A673 (cell line): Measurements from ENCODE around the gene KCNIP4. TPM values are rescaled to one million over a fixed set of nuclear protein-coding genes. Genes with fewer than 3 reads are reported as not detected.

Source experiments
- BruUV-seq: library from RNA; stranded (reverse); fragments of 400-500 nt; replicated peaks from 2 replicates; lab custom pipeline; 2021; lab: Mats Ljungman, UMichigan
- CTCF ChIA-PET: fragments of 300-600 bp; sonication (Branson Sonifier 250); formaldehyde crosslinking; loops from one replicate; lab custom pipeline; 2022; ENCODE audit warnings: antibody characterized with exemption; lab: Charles Lee
- POLR2A ChIA-PET: fragments of 300-600 bp; sonication (Branson Sonifier 250); formaldehyde crosslinking; loops from one replicate; lab custom pipeline; 2022; ENCODE audit warnings: antibody characterized with exemption; ENCODE audit not compliant: low non-redundant PET; lab: Charles Lee
- DNase-seq: peaks from one replicate; pipeline ENCODE4 v3.0.0-alpha.2; 2015; ENCODE audit warnings: low spot score
- H3K27ac ChIP-seq: fragments of 200-600 bp; sonication (generic); 2 replicates; pipeline ENCODE4 v1.5.1; 2016; ENCODE audit warnings: mixed run types, low read depth, mild to moderate bottlenecking, mixed read lengths, antibody characterized with exemption, low read length; ENCODE audit not compliant: poor library complexity, severe bottlenecking
- H3K27me3 ChIP-seq: fragments of 200-600 bp; sonication (generic); replicated peaks from 2 replicates; pipeline ENCODE4 v1.6.1; 2017; ENCODE audit warnings: mixed run types, low read depth, mild to moderate bottlenecking, mixed read lengths, antibody characterized with exemption, low read length; ENCODE audit not compliant: insufficient read depth, poor library complexity
- H3K36me3 ChIP-seq: fragments of 200-600 bp; sonication (generic); 2 replicates; pipeline ENCODE4 v1.6.1; 2016; ENCODE audit warnings: mixed run types, mild to moderate bottlenecking, mixed read lengths, antibody characterized with exemption, low read length; ENCODE audit not compliant: insufficient read depth, poor library complexity, severe bottlenecking
- H3K4me1 ChIP-seq: fragments of 200-600 bp; sonication (generic); 2 replicates; pipeline ENCODE4 v1.6.1; 2017; ENCODE audit warnings: mixed run types, mild to moderate bottlenecking, mixed read lengths, antibody characterized with exemption, low read length; ENCODE audit not compliant: insufficient read depth, poor library complexity, severe bottlenecking
- H3K4me3 ChIP-seq: fragments of 200-600 bp; sonication (generic); 2 replicates; pipeline ENCODE4 v1.5.1; 2016; ENCODE audit warnings: low read depth, mixed run types, mild to moderate bottlenecking, mixed read lengths, low read length; ENCODE audit not compliant: poor library complexity, severe bottlenecking
- H3K9me3 ChIP-seq: fragments of 200-600 bp; sonication (generic); 2 replicates; pipeline ENCODE4 v1.6.1; 2016; ENCODE audit warnings: mixed run types, low read depth, mild to moderate bottlenecking, mixed read lengths, antibody characterized with exemption, low read length; ENCODE audit not compliant: poor library complexity, severe bottlenecking
- CTCF ChIP-seq: fragments of 300-800, 200-600 bp; sonication (generic); conservative IDR thresholded peaks from 2 replicates; pipeline ENCODE4 v1.5.1; 2017; ENCODE audit warnings: low read depth, mild to moderate bottlenecking, antibody characterized with exemption, low read length, moderate library complexity, mixed read lengths
- EZH2 ChIP-seq: fragments of 200-600 bp; sonication (generic); IDR thresholded peaks from 2 replicates; pipeline ENCODE4 v1.6.1; 2017; ENCODE audit warnings: borderline replicate concordance, low read depth, mild to moderate bottlenecking, mixed read lengths, antibody characterized with exemption, low read length; ENCODE audit not compliant: poor library complexity, severe bottlenecking
- intact Hi-C: fragments of 100-400 bp; cut with micrococcal nuclease; formaldehyde crosslinking; loops from one replicate; pipeline ENCODE4 v1.10.0; 2022; ENCODE audit not compliant: unreplicated experiment
- total RNA-seq: library from RNA; stranded (reverse); gene quantifications from 2 replicates; pipeline ENCODE4 v1.2.3, GENCODE V29; 2021

KCNIP4 gene
- total RNA-seq, 1 experiment from 2014 or later = not detected

- intact Hi-C loops = no loop called here
- no peak for TF ChIP-seq CTCF
- TF ChIP-seq EZH2 = no peak
- H3K27ac ChIP-seq = no peak overlapping the region
- no peaks in the 10 kb centered on the region for H3K36me3 ChIP-seq
- CTCF ChIA-PET = no interaction called here
- POLR2A ChIA-PET = no interaction called here
- H3K4me1 ChIP-seq = no peaks in the 10 kb centered on the region
- no TSS peak for BruUV-seq
- no peak overlapping the region for H3K4me3 ChIP-seq
- no peaks in the 10 kb centered on the region for H3K9me3 ChIP-seq
- DNase-seq = no peak
- no peaks in the 10 kb centered on the region for H3K27me3 ChIP-seq
These were observed 71.9 kb downstream of the KCNIP4 start for GRCh38 chr4:21876711-21877110.

- CTCF ChIA-PET = no interaction called here
These were observed 75.4 kb downstream of the KCNIP4 start for GRCh38 chr4:21873145-21873544.

GRCh38 chr4:21872101-21872500 is 76.5 kb downstream of the KCNIP4 start:
- POLR2A ChIA-PET = no interaction called here
- Histone ChIP-seq H3K4me1 (no peaks in the 10 kb centered on the region), H3K36me3 (no peaks in the 10 kb centered on the region), H3K27ac (no peak overlapping the region), H3K27me3 (no peaks in the 10 kb centered on the region), H3K4me3 (no peak overlapping the region), H3K9me3 (no peaks in the 10 kb centered on the region)
- CTCF ChIA-PET = no interaction called here
- no TSS peak for BruUV-seq
- intact Hi-C loops = no loop called here
- no peak for DNase-seq
- TF ChIP-seq CTCF = no peak
- no peak for TF ChIP-seq EZH2

More at GRCh38 chr4:21873145-21873544, 75.4 kb downstream of the KCNIP4 start:
- Histone ChIP-seq H3K4me1 (no peaks in the 10 kb centered on the region), H3K9me3 (no peaks in the 10 kb centered on the region), H3K4me3 (no peak overlapping the region), H3K36me3 (no peaks in the 10 kb centered on the region), H3K27ac (no peak overlapping the region), H3K27me3 (no peaks in the 10 kb centered on the region)
- TF ChIP-seq EZH2 (no peak), CTCF (no peak)
- POLR2A ChIA-PET = no interaction called here
- intact Hi-C loops = no loop called here
- no TSS peak for BruUV-seq
- DNase-seq = no peak
